ENCODE results near the gene ATAD1. TPM values are rescaled to one million over a fixed set of nuclear protein-coding genes. Genes with fewer than 3 reads are reported as not detected.

ATAD1 gene
- total RNA-seq, 1 experiment from 2014 or later, result 46.7 TPM

DNA sequence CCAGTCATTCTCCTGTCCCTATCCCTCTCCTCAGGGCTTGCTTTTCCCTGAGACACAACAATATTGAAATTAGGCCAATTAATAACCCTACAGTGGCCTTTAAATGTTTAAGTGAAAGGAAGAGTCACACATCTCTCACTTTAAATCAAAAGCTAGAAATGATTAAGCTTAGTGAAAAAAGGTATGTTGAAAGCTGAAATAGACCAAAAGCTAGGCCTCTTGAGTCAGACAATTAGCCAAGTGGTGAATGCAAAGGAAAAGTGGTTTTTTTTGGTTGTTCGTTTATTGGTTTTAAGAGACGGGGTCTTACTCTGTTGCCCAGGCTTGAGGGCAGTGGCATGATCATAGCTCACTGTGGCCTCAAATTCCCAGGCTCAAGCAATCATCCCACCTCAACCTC is 9.7 kb upstream of the ATAD1 start (continued):
- TF ChIP-seq, protein P1, sequence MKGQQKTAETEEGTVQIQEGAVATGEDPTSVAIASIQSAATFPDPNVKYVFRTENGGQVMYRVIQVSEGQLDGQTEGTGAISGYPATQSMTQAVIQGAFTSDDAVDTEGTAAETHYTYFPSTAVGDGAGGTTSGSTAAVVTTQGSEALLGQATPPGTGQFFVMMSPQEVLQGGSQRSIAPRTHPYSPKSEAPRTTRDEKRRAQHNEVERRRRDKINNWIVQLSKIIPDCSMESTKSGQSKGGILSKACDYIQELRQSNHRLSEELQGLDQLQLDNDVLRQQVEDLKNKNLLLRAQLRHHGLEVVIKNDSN (CRISPR knock-in tag; IDR thresholded peaks at IDR 0.05), result no peak
- TF ChIP-seq ATF1 (CRISPR knock-in tag; IDR thresholded peaks at IDR 0.05), result no peak
- no peak for TF ChIP-seq ZNF416 (CRISPR knock-in tag; IDR thresholded peaks at IDR 0.05)
- no peak for TF ChIP-seq ZNF232 (CRISPR knock-in tag; IDR thresholded peaks at IDR 0.05)

DNA sequence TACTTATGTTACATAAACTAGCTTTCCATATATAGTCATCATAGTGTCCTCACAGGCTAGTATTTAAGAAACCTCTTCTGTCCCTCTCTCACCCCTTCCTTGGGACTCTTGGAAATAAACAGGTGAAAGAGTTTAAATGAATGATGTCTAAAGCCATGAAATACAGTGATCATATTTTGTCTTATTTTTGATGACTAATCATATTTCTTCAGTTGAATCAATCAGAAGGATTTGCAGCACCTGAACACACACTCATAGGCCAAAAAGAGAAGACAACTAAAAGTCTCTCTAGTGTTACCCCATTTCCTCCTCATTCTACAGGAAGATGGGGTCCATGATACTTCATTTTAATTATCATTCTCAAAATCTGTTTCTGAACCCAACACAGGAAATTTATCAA is 8.6 kb upstream of the ATAD1 start:
- TF ChIP-seq GABPB1 (CRISPR knock-in tag; IDR thresholded peaks at IDR 0.05) (no peak), RORB (CRISPR knock-in tag; IDR thresholded peaks at IDR 0.05) (no peak), CREM (CRISPR knock-in tag; IDR thresholded peaks at IDR 0.05) (no peak)
- TF ChIP-seq, protein P2, sequence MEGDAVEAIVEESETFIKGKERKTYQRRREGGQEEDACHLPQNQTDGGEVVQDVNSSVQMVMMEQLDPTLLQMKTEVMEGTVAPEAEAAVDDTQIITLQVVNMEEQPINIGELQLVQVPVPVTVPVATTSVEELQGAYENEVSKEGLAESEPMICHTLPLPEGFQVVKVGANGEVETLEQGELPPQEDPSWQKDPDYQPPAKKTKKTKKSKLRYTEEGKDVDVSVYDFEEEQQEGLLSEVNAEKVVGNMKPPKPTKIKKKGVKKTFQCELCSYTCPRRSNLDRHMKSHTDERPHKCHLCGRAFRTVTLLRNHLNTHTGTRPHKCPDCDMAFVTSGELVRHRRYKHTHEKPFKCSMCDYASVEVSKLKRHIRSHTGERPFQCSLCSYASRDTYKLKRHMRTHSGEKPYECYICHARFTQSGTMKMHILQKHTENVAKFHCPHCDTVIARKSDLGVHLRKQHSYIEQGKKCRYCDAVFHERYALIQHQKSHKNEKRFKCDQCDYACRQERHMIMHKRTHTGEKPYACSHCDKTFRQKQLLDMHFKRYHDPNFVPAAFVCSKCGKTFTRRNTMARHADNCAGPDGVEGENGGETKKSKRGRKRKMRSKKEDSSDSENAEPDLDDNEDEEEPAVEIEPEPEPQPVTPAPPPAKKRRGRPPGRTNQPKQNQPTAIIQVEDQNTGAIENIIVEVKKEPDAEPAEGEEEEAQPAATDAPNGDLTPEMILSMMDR (IDR thresholded peaks at IDR 0.05), result no peak
- TF ChIP-seq, protein P3, sequence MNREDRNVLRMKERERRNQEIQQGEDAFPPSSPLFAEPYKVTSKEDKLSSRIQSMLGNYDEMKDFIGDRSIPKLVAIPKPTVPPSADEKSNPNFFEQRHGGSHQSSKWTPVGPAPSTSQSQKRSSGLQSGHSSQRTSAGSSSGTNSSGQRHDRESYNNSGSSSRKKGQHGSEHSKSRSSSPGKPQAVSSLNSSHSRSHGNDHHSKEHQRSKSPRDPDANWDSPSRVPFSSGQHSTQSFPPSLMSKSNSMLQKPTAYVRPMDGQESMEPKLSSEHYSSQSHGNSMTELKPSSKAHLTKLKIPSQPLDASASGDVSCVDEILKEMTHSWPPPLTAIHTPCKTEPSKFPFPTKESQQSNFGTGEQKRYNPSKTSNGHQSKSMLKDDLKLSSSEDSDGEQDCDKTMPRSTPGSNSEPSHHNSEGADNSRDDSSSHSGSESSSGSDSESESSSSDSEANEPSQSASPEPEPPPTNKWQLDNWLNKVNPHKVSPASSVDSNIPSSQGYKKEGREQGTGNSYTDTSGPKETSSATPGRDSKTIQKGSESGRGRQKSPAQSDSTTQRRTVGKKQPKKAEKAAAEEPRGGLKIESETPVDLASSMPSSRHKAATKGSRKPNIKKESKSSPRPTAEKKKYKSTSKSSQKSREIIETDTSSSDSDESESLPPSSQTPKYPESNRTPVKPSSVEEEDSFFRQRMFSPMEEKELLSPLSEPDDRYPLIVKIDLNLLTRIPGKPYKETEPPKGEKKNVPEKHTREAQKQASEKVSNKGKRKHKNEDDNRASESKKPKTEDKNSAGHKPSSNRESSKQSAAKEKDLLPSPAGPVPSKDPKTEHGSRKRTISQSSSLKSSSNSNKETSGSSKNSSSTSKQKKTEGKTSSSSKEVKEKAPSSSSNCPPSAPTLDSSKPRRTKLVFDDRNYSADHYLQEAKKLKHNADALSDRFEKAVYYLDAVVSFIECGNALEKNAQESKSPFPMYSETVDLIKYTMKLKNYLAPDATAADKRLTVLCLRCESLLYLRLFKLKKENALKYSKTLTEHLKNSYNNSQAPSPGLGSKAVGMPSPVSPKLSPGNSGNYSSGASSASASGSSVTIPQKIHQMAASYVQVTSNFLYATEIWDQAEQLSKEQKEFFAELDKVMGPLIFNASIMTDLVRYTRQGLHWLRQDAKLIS (CRISPR knock-in tag; IDR thresholded peaks at IDR 0.05; ENCODE audit: borderline replicate concordance), result no peak
- TF ChIP-seq, protein P4, sequence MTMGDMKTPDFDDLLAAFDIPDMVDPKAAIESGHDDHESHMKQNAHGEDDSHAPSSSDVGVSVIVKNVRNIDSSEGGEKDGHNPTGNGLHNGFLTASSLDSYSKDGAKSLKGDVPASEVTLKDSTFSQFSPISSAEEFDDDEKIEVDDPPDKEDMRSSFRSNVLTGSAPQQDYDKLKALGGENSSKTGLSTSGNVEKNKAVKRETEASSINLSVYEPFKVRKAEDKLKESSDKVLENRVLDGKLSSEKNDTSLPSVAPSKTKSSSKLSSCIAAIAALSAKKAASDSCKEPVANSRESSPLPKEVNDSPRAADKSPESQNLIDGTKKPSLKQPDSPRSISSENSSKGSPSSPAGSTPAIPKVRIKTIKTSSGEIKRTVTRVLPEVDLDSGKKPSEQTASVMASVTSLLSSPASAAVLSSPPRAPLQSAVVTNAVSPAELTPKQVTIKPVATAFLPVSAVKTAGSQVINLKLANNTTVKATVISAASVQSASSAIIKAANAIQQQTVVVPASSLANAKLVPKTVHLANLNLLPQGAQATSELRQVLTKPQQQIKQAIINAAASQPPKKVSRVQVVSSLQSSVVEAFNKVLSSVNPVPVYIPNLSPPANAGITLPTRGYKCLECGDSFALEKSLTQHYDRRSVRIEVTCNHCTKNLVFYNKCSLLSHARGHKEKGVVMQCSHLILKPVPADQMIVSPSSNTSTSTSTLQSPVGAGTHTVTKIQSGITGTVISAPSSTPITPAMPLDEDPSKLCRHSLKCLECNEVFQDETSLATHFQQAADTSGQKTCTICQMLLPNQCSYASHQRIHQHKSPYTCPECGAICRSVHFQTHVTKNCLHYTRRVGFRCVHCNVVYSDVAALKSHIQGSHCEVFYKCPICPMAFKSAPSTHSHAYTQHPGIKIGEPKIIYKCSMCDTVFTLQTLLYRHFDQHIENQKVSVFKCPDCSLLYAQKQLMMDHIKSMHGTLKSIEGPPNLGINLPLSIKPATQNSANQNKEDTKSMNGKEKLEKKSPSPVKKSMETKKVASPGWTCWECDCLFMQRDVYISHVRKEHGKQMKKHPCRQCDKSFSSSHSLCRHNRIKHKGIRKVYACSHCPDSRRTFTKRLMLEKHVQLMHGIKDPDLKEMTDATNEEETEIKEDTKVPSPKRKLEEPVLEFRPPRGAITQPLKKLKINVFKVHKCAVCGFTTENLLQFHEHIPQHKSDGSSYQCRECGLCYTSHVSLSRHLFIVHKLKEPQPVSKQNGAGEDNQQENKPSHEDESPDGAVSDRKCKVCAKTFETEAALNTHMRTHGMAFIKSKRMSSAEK (CRISPR knock-in tag; IDR thresholded peaks at IDR 0.05; ENCODE audit: borderline replicate concordance), result no peak
- TF ChIP-seq, protein P5, sequence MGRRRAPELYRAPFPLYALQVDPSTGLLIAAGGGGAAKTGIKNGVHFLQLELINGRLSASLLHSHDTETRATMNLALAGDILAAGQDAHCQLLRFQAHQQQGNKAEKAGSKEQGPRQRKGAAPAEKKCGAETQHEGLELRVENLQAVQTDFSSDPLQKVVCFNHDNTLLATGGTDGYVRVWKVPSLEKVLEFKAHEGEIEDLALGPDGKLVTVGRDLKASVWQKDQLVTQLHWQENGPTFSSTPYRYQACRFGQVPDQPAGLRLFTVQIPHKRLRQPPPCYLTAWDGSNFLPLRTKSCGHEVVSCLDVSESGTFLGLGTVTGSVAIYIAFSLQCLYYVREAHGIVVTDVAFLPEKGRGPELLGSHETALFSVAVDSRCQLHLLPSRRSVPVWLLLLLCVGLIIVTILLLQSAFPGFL (CRISPR knock-in tag; IDR thresholded peaks at IDR 0.05; ENCODE audit: borderline replicate concordance), result no peak
- TF ChIP-seq, protein P6, sequence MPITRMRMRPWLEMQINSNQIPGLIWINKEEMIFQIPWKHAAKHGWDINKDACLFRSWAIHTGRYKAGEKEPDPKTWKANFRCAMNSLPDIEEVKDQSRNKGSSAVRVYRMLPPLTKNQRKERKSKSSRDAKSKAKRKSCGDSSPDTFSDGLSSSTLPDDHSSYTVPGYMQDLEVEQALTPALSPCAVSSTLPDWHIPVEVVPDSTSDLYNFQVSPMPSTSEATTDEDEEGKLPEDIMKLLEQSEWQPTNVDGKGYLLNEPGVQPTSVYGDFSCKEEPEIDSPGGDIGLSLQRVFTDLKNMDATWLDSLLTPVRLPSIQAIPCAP (CRISPR knock-in tag; IDR thresholded peaks at IDR 0.05), result no peak
- no peaks in the 10 kb centered on the region for H3K36me3 Mint-ChIP-seq
- ChIA-PET CTCF (interaction anchor here (0.5 kb wide), 1 partner anchor 20 kb away, joined by 4 read pairs; no protein-coding TSS in a partner anchor), POLR2A (no interaction called here)
- no peak overlapping the region for H3K27ac Mint-ChIP-seq
- DNase-seq (ENCODE audit: low spot score) (no peak), ATAC-seq (no peak)
- no peak overlapping the region for H3K4me3 Mint-ChIP-seq
- H3K27me3 Mint-ChIP-seq (ENCODE audit: low read depth), result no peaks in the 10 kb centered on the region; the same call in 1 of the 2 replicates
- H3K4me1 Mint-ChIP-seq, result no peaks in the 10 kb centered on the region
- peaks cover 3% of the 10 kb centered on the region; the same call in 1 of the 2 replicates for H3K9me3 Mint-ChIP-seq

All from WTC11 (cell line).